Measurements from ENCODE around the gene DEXI. TPM values are rescaled to one million over a fixed set of nuclear protein-coding genes. Genes with fewer than 3 reads are reported as not detected.

Gene DEXI
- total and polyA plus RNA-seq, 8 donors, result 16.5 to 97.9 (median 30.6) TPM

- Histone ChIP-seq H3K4me3 (peak overlapping the region; percentile 83 to 95 (median 88)), H3K27me3 (no peaks in the 10 kb centered on the region), H3K4me1 (peaks cover 81 to 86% (median 83%) of the 10 kb centered on the region in 4 donors), H3K27ac (peak overlapping the region in 4 of 5 donors; percentile 66 to 92 (median 88)), H3K36me3 (no peaks in the 10 kb centered on the region), H3K9me3 (no peaks in the 10 kb centered on the region)
- no peak for DNase-seq
- TF ChIP-seq POLR2AphosphoS5 (IDR thresholded peaks at IDR 0.05) (peak in 1 of 3 donors; percentile 8), POLR2A (IDR thresholded peaks at IDR 0.05) (no peak)
- intact Hi-C loops (cut with DNase I; ENCODE audit: low total_unique reads), result no loop called here
- 8 to 17% (median 15%) methylated on average over 8 of the region's 8 CpGs for WGBS, 5 donors
These were observed 1.7 kb downstream of the DEXI start for GRCh38 chr16:10940501-10941079.

GRCh38 chr16:10939649-10940234 lies 2.5 kb downstream of the DEXI start:
- peak overlapping the region in 4 of 5 donors; percentile 67 to 92 (median 88) for H3K27ac ChIP-seq
- peak overlapping the region; percentile 83 to 95 (median 88) for H3K4me3 ChIP-seq
- 80 to 86% (median 82%) methylated on average over 5 to 7 of the region's 7 CpGs for WGBS, 5 donors
- intact Hi-C loops (cut with DNase I; ENCODE audit: low total_unique reads), result no loop called here
- TF ChIP-seq POLR2AphosphoS5 (IDR thresholded peaks at IDR 0.05) (no peak), EP300 (IDR thresholded peaks at IDR 0.05) (no peak), POLR2A (IDR thresholded peaks at IDR 0.05) (no peak)
- H3K9me3 ChIP-seq, result no peaks in the 10 kb centered on the region
- no peaks in the 10 kb centered on the region for H3K36me3 ChIP-seq
- no peaks in the 10 kb centered on the region for H3K27me3 ChIP-seq
- peaks cover 74 to 86% (median 84%) of the 10 kb centered on the region in 4 donors for H3K4me1 ChIP-seq
- DNase-seq, result no peak

- H3K9me3 ChIP-seq, result no peaks in the 10 kb centered on the region
These were observed 3.2 kb downstream of the DEXI start for GRCh38 chr16:10938796-10939648.

GRCh38 chr16:10938321-10938720 lies 3.9 kb downstream of the DEXI start:
- 35 to 64% (median 61%) methylated on average over 7 of the region's 7 CpGs for WGBS, 5 donors

More at GRCh38 chr16:10938796-10939648, 3.2 kb downstream of the DEXI start:
- H3K4me1 ChIP-seq, result peaks cover 78 to 92% (median 89%) of the 10 kb centered on the region in 4 donors
- intact Hi-C loops (cut with DNase I; ENCODE audit: low total_unique reads), result no loop called here
- peak overlapping the region; percentile 32 to 95 (median 88) for H3K4me3 ChIP-seq
- DNase-seq, result no peak
- TF ChIP-seq EP300 (IDR thresholded peaks at IDR 0.05) (no peak), CTCF (IDR thresholded peaks at IDR 0.05) (no peak), POLR2A (IDR thresholded peaks at IDR 0.05) (no peak), POLR2AphosphoS5 (IDR thresholded peaks at IDR 0.05) (no peak)
- no peaks in the 10 kb centered on the region for H3K27me3 ChIP-seq
- H3K36me3 ChIP-seq, result peaks cover 0 to under 1% (median 0%) of the 10 kb centered on the region in 4 donors
- H3K27ac ChIP-seq, result peak overlapping the region in 3 of 5 donors; percentile 67 to 75 (median 74)
- WGBS, 5 donors, result 42 to 49% (median 47%) methylated on average over 7 of the region's 7 CpGs

More at GRCh38 chr16:10938321-10938720, 3.9 kb downstream of the DEXI start:
- Histone ChIP-seq H3K27ac (peak overlapping the region in 4 of 5 donors; percentile 38 to 75 (median 70)), H3K4me3 (peak overlapping the region in 2 of 4 donors; percentile 32 to 83), H3K27me3 (no peaks in the 10 kb centered on the region), H3K4me1 (peaks cover 76 to 92% (median 87%) of the 10 kb centered on the region in 4 donors), H3K36me3 (peaks cover 5 to 8% (median 6%) of the 10 kb centered on the region in 4 donors), H3K9me3 (no peaks in the 10 kb centered on the region)
- DNase-seq, result no peak
- TF ChIP-seq POLR2AphosphoS5 (IDR thresholded peaks at IDR 0.05), result peak in 1 of 3 donors; percentile 4
- TF ChIP-seq EP300 (IDR thresholded peaks at IDR 0.05), result no peak
- TF ChIP-seq POLR2A (IDR thresholded peaks at IDR 0.05), result no peak
- no peak for TF ChIP-seq CTCF (IDR thresholded peaks at IDR 0.05)
- intact Hi-C loops (cut with DNase I; ENCODE audit: low total_unique reads), result no loop called here
